ENCODE measurements around the gene ZIM2. TPM values are rescaled to one million over a fixed set of nuclear protein-coding genes. Genes with fewer than 3 reads are reported as not detected.
"Not testable (repeated sequence)": the region's sequence is repeated elsewhere in the genome, so short reads cannot be mapped to it uniquely, and the experiment has no call there.

The ZIM2 gene
- total RNA-seq, 4 donors from 2014 or later: 1.2 TPM; not detected in 3

DNA sequence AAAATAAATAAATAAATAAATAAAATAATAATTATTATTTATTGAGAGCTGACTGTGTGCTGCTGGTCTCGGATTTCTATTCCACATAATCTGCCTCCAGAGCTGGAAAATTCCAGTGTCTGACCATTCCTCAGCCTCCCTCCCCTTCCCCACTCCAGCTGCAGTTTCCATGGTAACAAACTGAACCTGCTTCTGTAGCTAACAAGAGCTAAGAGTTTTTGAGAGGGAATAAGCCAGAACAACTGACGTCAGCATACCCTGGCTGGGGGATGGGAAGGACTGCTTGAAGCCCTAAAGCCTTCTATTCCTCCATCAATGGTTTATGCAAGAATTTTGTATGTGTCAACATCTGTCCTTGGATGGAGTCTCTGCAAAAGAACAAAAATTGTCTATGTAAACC lies 26.0 kb upstream of the ZIM2 start:
- no peak for DNase-seq (ENCODE audit: extremely low spot score)
- Histone ChIP-seq H3K4me3 (no peak overlapping the region), H3K9me3 (peaks cover 0 to 8% (median 4%) of the 10 kb centered on the region in 4 donors), H3K27ac (replicated peaks in 1 of 4) (no peak overlapping the region), H3K27me3 (peaks cover 0 to 13% (median 0%) of the 10 kb centered on the region in 4 donors), H3K4me1 (no peaks in the 10 kb centered on the region), H3K36me3 (no peaks in the 10 kb centered on the region)
- TF ChIP-seq POLR2A (IDR thresholded peaks at IDR 0.05; ENCODE audit: low read depth) (no peak), POLR2AphosphoS5 (IDR thresholded peaks at IDR 0.05) (no peak), EP300 (IDR thresholded peaks at IDR 0.05) (no peak)
- TF ChIP-seq, protein P1, sequence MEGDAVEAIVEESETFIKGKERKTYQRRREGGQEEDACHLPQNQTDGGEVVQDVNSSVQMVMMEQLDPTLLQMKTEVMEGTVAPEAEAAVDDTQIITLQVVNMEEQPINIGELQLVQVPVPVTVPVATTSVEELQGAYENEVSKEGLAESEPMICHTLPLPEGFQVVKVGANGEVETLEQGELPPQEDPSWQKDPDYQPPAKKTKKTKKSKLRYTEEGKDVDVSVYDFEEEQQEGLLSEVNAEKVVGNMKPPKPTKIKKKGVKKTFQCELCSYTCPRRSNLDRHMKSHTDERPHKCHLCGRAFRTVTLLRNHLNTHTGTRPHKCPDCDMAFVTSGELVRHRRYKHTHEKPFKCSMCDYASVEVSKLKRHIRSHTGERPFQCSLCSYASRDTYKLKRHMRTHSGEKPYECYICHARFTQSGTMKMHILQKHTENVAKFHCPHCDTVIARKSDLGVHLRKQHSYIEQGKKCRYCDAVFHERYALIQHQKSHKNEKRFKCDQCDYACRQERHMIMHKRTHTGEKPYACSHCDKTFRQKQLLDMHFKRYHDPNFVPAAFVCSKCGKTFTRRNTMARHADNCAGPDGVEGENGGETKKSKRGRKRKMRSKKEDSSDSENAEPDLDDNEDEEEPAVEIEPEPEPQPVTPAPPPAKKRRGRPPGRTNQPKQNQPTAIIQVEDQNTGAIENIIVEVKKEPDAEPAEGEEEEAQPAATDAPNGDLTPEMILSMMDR (IDR thresholded peaks at IDR 0.05): no peak
- intact Hi-C loops (cut with DNase I): no loop called here
- 8% methylated on average over 2 of the region's 2 CpGs for WGBS

DNA sequence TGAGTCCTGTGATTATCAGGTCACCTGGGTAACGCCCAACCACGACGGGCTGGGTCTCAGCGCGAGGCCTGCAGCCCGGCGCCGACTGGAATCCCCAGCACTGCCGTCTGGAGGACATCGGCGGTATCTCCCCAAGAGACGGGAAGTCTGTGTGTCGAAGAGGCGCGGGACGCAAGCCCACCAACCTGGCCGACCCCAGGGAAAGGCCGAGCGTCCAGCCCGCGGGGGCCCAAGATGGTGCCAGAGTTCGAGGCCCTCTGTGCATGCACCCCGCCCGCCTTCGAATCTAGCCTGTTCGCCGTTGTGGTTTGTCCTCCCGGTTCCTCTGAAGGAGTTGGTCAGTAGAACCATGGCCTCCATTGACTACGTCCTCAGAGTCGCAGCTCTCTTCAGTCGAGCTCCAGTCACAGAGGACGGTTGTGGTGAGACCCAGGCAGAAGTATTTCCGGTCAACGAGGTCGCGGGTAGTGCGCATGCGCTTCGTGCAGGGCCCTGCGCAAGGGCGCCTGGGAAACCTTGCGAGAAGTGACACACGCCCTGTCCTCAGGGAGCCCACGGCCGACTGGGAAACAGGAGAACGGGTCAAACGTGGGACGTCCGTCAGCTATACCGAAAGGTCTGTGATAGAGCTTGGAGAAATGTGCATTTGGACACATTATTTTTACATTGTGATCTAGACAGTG lies 24.1 kb upstream of the ZIM2 start:
- 69% methylated on average over 33 of the region's 50 CpGs for WGBS
- no peak overlapping the region for H3K27ac ChIP-seq (replicated peaks in 1 of 4)
- H3K27me3 ChIP-seq: peaks cover 0 to 14% (median 0%) of the 10 kb centered on the region in 4 donors
- TF ChIP-seq, protein P1 (IDR thresholded peaks at IDR 0.05): no peak
- TF ChIP-seq POLR2A (IDR thresholded peaks at IDR 0.05; ENCODE audit: low read depth): no peak
- TF ChIP-seq EP300 (IDR thresholded peaks at IDR 0.05): no peak
- TF ChIP-seq POLR2AphosphoS5 (IDR thresholded peaks at IDR 0.05): no peak
- intact Hi-C loops (cut with DNase I): no loop called here
- no peak overlapping the region for H3K4me3 ChIP-seq
- no peaks in the 10 kb centered on the region for H3K36me3 ChIP-seq
- DNase-seq (ENCODE audit: extremely low spot score): no peak
- H3K4me1 ChIP-seq: no peaks in the 10 kb centered on the region
- peaks cover 0 to 8% (median 4%) of the 10 kb centered on the region in 4 donors for H3K9me3 ChIP-seq

DNA sequence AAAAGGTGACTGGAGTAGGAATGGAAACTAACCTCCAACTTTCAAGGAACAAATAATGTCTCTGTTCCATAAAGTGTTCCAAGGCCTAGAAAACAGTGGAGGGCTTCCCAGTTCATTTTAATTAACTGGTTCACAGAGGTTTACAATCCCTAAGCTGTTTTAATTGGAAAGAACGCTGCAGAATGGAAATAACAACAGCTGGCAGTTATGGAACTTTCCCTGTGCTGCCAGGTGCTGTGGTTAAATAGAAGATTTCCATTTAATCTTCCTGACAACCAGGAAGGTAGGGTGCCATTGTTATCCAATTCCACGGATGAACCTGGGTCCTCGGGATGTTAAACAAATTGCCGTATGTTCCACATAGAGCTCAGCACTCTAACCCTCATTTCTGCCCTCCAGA lies 22.2 kb upstream of the ZIM2 start:
- H3K4me3 ChIP-seq: no peak overlapping the region
- peaks cover 0 to 8% (median 4%) of the 10 kb centered on the region in 4 donors for H3K9me3 ChIP-seq
- DNase-seq (ENCODE audit: extremely low spot score): no peak
- TF ChIP-seq, protein P1 (IDR thresholded peaks at IDR 0.05): no peak
- intact Hi-C loops (cut with DNase I): no loop called here
- H3K27ac ChIP-seq (replicated peaks in 1 of 4): no peak overlapping the region
- no peaks in the 10 kb centered on the region for H3K36me3 ChIP-seq
- WGBS: 81% methylated on average over 4 of the region's 4 CpGs
- no peaks in the 10 kb centered on the region for H3K4me1 ChIP-seq
- peaks cover 0 to 14% (median 0%) of the 10 kb centered on the region in 4 donors for H3K27me3 ChIP-seq

DNA sequence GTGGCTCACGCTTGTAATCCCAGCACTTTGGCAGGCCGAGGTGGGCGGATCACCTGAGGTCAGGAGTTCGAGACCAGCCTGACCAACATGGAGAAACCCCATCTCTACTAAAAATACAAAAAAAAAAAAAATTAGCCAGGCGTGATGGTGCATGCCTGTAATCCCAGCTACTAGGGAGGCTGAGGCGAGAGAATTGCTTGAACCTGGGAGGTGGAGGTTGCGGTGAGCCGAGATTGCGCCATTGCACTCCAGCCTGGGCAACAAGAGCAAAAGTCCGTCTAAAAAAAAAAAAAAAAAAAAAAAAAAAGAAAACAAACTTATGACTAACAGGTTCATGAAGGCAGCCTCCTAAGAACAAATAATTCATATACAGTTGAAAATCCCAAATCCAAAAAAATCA lies 19.9 kb upstream of the ZIM2 start:
- DNase-seq (ENCODE audit: extremely low spot score); H3K27ac ChIP-seq (replicated peaks in 1 of 4); H3K4me1 ChIP-seq; H3K4me3 ChIP-seq; intact Hi-C loops (cut with DNase I); H3K36me3 ChIP-seq; H3K9me3 ChIP-seq: not testable (repeated sequence)
- WGBS: 95% methylated on average over 10 of the region's 10 CpGs
- H3K27me3 ChIP-seq: peaks cover 0 to 14% (median 0%) of the 10 kb centered on the region in 4 donors

DNA sequence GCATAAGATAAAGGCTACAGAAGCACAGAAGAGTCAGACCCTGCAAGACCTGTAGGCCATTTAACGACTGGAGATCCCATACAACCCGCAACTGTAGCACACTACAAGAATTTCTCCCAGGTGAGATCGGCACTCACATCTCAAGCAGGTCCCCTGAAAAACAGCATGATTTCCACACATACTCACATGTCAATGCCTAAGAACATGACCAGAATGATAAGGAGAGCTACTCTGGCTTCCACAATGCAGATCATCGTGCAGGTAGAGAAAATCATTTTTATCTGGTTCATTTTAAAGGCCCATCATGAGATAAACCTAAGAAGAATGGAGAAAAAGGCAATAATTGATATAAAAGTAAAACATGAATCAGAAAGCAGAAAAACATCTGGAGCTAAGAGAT lies 17.5 kb upstream of the ZIM2 start:
- no peaks in the 10 kb centered on the region for H3K4me1 ChIP-seq
- intact Hi-C loops (cut with DNase I): no loop called here
- TF ChIP-seq EP300 (IDR thresholded peaks at IDR 0.05) (no peak), POLR2A (IDR thresholded peaks at IDR 0.05; ENCODE audit: low read depth) (no peak), POLR2AphosphoS5 (IDR thresholded peaks at IDR 0.05) (no peak)
- TF ChIP-seq, protein P1 (IDR thresholded peaks at IDR 0.05): no peak
- no peak overlapping the region for H3K27ac ChIP-seq (replicated peaks in 1 of 4)
- peaks cover 0 to 15% (median 0%) of the 10 kb centered on the region in 4 donors for H3K27me3 ChIP-seq
- 90% methylated on average over 4 of the region's 4 CpGs for WGBS
- H3K4me3 ChIP-seq: no peak overlapping the region
- H3K9me3 ChIP-seq: no peaks in the 10 kb centered on the region
- no peak for DNase-seq (ENCODE audit: extremely low spot score)
- H3K36me3 ChIP-seq: no peaks in the 10 kb centered on the region
